Measurements from ENCODE around the gene KRT37.

DNA sequence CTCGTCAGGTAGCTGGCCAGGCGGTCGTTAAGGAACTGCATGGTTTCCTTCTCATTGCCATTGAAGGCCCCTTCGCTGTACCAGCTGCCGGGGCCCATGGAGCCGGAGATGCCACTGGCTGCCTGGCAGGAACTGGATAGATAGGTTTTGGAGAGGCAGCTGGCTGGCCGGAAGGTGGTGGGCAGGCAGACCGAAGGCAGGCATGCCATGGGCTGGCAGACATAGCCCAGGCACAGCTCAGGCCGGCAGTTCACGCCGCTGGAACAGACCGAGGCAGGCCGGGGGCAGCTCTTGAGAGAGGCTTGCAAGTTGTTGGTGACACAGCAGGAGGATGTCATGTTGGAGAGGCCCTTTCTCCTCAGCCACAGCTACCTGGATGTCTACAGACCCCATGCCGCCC lies 42.6 kb upstream of the KRT37 start, which contains the start of gene KRT32:
- TF ChIP-seq, protein P1, sequence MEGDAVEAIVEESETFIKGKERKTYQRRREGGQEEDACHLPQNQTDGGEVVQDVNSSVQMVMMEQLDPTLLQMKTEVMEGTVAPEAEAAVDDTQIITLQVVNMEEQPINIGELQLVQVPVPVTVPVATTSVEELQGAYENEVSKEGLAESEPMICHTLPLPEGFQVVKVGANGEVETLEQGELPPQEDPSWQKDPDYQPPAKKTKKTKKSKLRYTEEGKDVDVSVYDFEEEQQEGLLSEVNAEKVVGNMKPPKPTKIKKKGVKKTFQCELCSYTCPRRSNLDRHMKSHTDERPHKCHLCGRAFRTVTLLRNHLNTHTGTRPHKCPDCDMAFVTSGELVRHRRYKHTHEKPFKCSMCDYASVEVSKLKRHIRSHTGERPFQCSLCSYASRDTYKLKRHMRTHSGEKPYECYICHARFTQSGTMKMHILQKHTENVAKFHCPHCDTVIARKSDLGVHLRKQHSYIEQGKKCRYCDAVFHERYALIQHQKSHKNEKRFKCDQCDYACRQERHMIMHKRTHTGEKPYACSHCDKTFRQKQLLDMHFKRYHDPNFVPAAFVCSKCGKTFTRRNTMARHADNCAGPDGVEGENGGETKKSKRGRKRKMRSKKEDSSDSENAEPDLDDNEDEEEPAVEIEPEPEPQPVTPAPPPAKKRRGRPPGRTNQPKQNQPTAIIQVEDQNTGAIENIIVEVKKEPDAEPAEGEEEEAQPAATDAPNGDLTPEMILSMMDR (IDR thresholded peaks at IDR 0.05): no peak
- no peak for TF ChIP-seq POLR2AphosphoS5 (IDR thresholded peaks at IDR 0.05)

All from prostate gland (tissue), 2 donors.